ENCODE data around the gene MS4A8. TPM values are rescaled to one million over a fixed set of nuclear protein-coding genes. Genes with fewer than 3 reads are reported as not detected.
"Not testable (repeated sequence)": the region's sequence is repeated elsewhere in the genome, so short reads cannot be mapped to it uniquely, and the experiment has no call there.

Gene MS4A8
- not detected for polyA plus RNA-seq (2013, experiment 1 of 2)
- not detected for polyA plus RNA-seq (2013, experiment 2 of 2)

- no peak within 1 kb of the TSS for H2BK5ac ChIP-seq (ENCODE audit: low read length)
Measured at GRCh38 chr11:60699284-60699691, at the start of gene MS4A8. Gene MS4A8 (plus strand): TSS chr11:60699612. CDS start chr11:60700861, 1,249 bp downstream.

GRCh38 chr11:60657888-60658287, 41.5 kb upstream of the MS4A8 start:
- Histone ChIP-seq H3K27me3 (ENCODE audit: insufficient read depth, low read length, poor library complexity) (no peaks in the 10 kb centered on the region), H3K27ac (ENCODE audit: low read depth, low read length) (no peak overlapping the region), H3K4ac (ENCODE audit: low read depth, low read length) (no peak overlapping the region), H3K9ac (ENCODE audit: low read length) (no peak overlapping the region), H4K8ac (ENCODE audit: low read depth, low read length) (no peak overlapping the region), H3K79me2 (ENCODE audit: control insufficient read depth, insufficient read depth, low read length) (no peaks in the 10 kb centered on the region), H3K23ac (ENCODE audit: low read length) (no peak overlapping the region), H2BK5ac (ENCODE audit: low read length) (no peak overlapping the region), H3K56ac (ENCODE audit: low read length) (no peak overlapping the region), H3K4me3 (ENCODE audit: low read length) (no peak overlapping the region), H2AK5ac (ENCODE audit: low read length) (no peak overlapping the region), H4K5ac (ENCODE audit: low read length) (no peak overlapping the region), H3K79me1 (ENCODE audit: low read length) (no peaks in the 10 kb centered on the region), H2BK15ac (replicated peaks; ENCODE audit: low read depth) (no peak overlapping the region), H3K36me3 (ENCODE audit: control insufficient read depth, insufficient read depth, low read length) (no peaks in the 10 kb centered on the region), H2BK120ac (ENCODE audit: low read depth, low read length) (no peak overlapping the region), H3K4me2 (ENCODE audit: low read length) (no peak overlapping the region), H3K4me1 (ENCODE audit: control insufficient read depth, low read depth, low read length) (no peaks in the 10 kb centered on the region), H3K18ac (ENCODE audit: low read length) (no peak overlapping the region)
- DNase-seq, result peak; percentile 23
- WGBS (ENCODE audit: extremely low coverage, insufficient coverage, low lambda C conversion rate), result no CpG with 5 or more reads among the region's 4 CpGs

More at GRCh38 chr11:60699284-60699691, at the start of gene MS4A8:
- no peaks in the 10 kb centered on the region for H3K4me1 ChIP-seq (ENCODE audit: control insufficient read depth, low read depth, low read length)
- no peak within 1 kb of the TSS for H3K4me3 ChIP-seq (ENCODE audit: low read length)
- no peak within 1 kb of the TSS for H3K23ac ChIP-seq (ENCODE audit: low read length)
- H2AK5ac ChIP-seq (ENCODE audit: low read length), result no peak within 1 kb of the TSS
- no peak for DNase-seq
- no peaks in the 10 kb centered on the region for H3K27me3 ChIP-seq (ENCODE audit: insufficient read depth, low read length, poor library complexity)
- no peak within 1 kb of the TSS for H4K5ac ChIP-seq (ENCODE audit: low read length)
- no peak within 1 kb of the TSS for H2BK15ac ChIP-seq (replicated peaks; ENCODE audit: low read depth)
- H2BK120ac ChIP-seq (ENCODE audit: low read depth, low read length), result no peak within 1 kb of the TSS
- H3K36me3 ChIP-seq (ENCODE audit: control insufficient read depth, insufficient read depth, low read length), result no peaks in the 10 kb centered on the region
- H3K4ac ChIP-seq (ENCODE audit: low read depth, low read length), result no peak within 1 kb of the TSS
- no peaks in the 10 kb centered on the region for H3K79me2 ChIP-seq (ENCODE audit: control insufficient read depth, insufficient read depth, low read length)
- no peaks in the 10 kb centered on the region for H3K79me1 ChIP-seq (ENCODE audit: low read length)
- H3K9ac ChIP-seq (ENCODE audit: low read length), result no peak within 1 kb of the TSS
- no peak within 1 kb of the TSS for H3K56ac ChIP-seq (ENCODE audit: low read length)
- no peak within 1 kb of the TSS for H3K18ac ChIP-seq (ENCODE audit: low read length)
- H4K8ac ChIP-seq (ENCODE audit: low read depth, low read length), result no peak within 1 kb of the TSS
- no peak within 1 kb of the TSS for H3K27ac ChIP-seq (ENCODE audit: low read depth, low read length)
- no CpG with 5 or more reads among the region's 2 CpGs for WGBS (ENCODE audit: extremely low coverage, insufficient coverage, low lambda C conversion rate)
- no peak within 1 kb of the TSS for H3K4me2 ChIP-seq (ENCODE audit: low read length)

GRCh38 chr11:60658409-60658808, 41.0 kb upstream of the MS4A8 start:
- Histone ChIP-seq H3K4me1 (ENCODE audit: control insufficient read depth, low read depth, low read length) (no peaks in the 10 kb centered on the region), H3K79me1 (ENCODE audit: low read length) (no peaks in the 10 kb centered on the region), H3K4ac (ENCODE audit: low read depth, low read length) (no peak overlapping the region), H4K5ac (ENCODE audit: low read length) (no peak overlapping the region), H2BK5ac (ENCODE audit: low read length) (no peak overlapping the region), H3K56ac (ENCODE audit: low read length) (no peak overlapping the region), H2BK15ac (replicated peaks; ENCODE audit: low read depth) (no peak overlapping the region), H3K27ac (ENCODE audit: low read depth, low read length) (no peak overlapping the region), H3K4me2 (ENCODE audit: low read length) (no peak overlapping the region), H3K23ac (ENCODE audit: low read length) (no peak overlapping the region), H3K79me2 (ENCODE audit: control insufficient read depth, insufficient read depth, low read length) (no peaks in the 10 kb centered on the region), H2BK120ac (ENCODE audit: low read depth, low read length) (no peak overlapping the region), H3K18ac (ENCODE audit: low read length) (no peak overlapping the region), H3K27me3 (ENCODE audit: insufficient read depth, low read length, poor library complexity) (no peaks in the 10 kb centered on the region), H3K36me3 (ENCODE audit: control insufficient read depth, insufficient read depth, low read length) (no peaks in the 10 kb centered on the region), H4K8ac (ENCODE audit: low read depth, low read length) (no peak overlapping the region), H3K4me3 (ENCODE audit: low read length) (no peak overlapping the region), H2AK5ac (ENCODE audit: low read length) (no peak overlapping the region), H3K9ac (ENCODE audit: low read length) (no peak overlapping the region)
- no CpG with 5 or more reads among the region's 1 CpG for WGBS (ENCODE audit: extremely low coverage, insufficient coverage, low lambda C conversion rate)
- no peak for DNase-seq

GRCh38 chr11:60672255-60672654, 27.2 kb upstream of the MS4A8 start:
- Histone ChIP-seq H3K4me1 (ENCODE audit: control insufficient read depth, low read depth, low read length) (no peaks in the 10 kb centered on the region), H4K5ac (ENCODE audit: low read length) (no peak overlapping the region), H4K8ac (ENCODE audit: low read depth, low read length) (no peak overlapping the region), H3K79me1 (ENCODE audit: low read length) (no peaks in the 10 kb centered on the region), H2AK5ac (ENCODE audit: low read length) (no peak overlapping the region), H3K23ac (ENCODE audit: low read length) (no peak overlapping the region), H2BK120ac (ENCODE audit: low read depth, low read length) (no peak overlapping the region), H3K27ac (ENCODE audit: low read depth, low read length) (no peak overlapping the region), H3K18ac (ENCODE audit: low read length) (no peak overlapping the region), H2BK15ac (replicated peaks; ENCODE audit: low read depth) (no peak overlapping the region), H3K4me2 (ENCODE audit: low read length) (no peak overlapping the region), H3K9ac (ENCODE audit: low read length) (no peak overlapping the region), H2BK5ac (ENCODE audit: low read length) (no peak overlapping the region), H3K4me3 (ENCODE audit: low read length) (no peak overlapping the region), H3K4ac (ENCODE audit: low read depth, low read length) (no peak overlapping the region), H3K27me3 (ENCODE audit: insufficient read depth, low read length, poor library complexity) (no peaks in the 10 kb centered on the region), H3K56ac (ENCODE audit: low read length) (no peak overlapping the region), H3K36me3 (ENCODE audit: control insufficient read depth, insufficient read depth, low read length) (no peaks in the 10 kb centered on the region), H3K79me2 (ENCODE audit: control insufficient read depth, insufficient read depth, low read length) (no peaks in the 10 kb centered on the region)
- DNase-seq, result no peak
- WGBS (ENCODE audit: extremely low coverage, insufficient coverage, low lambda C conversion rate), result no CpG with 5 or more reads among the region's 3 CpGs

- DNase-seq; H2BK15ac ChIP-seq (replicated peaks; ENCODE audit: low read depth): not testable (repeated sequence)
- no CpG with 5 or more reads among the region's 2 CpGs for WGBS (ENCODE audit: extremely low coverage, insufficient coverage, low lambda C conversion rate)
Measured at GRCh38 chr11:60678231-60678630, 21.2 kb upstream of the MS4A8 start.

GRCh38 chr11:60679879-60680278, 19.5 kb upstream of the MS4A8 start:
- no peak overlapping the region for H3K4ac ChIP-seq (ENCODE audit: low read depth, low read length)
- no peak overlapping the region for H3K4me2 ChIP-seq (ENCODE audit: low read length)
- H3K4me3 ChIP-seq (ENCODE audit: low read length), result no peak overlapping the region
- H3K27me3 ChIP-seq (ENCODE audit: insufficient read depth, low read length, poor library complexity), result no peaks in the 10 kb centered on the region
- H3K27ac ChIP-seq (ENCODE audit: low read depth, low read length), result no peak overlapping the region
- H3K36me3 ChIP-seq (ENCODE audit: control insufficient read depth, insufficient read depth, low read length), result no peaks in the 10 kb centered on the region
- no peaks in the 10 kb centered on the region for H3K79me2 ChIP-seq (ENCODE audit: control insufficient read depth, insufficient read depth, low read length)
- H2BK120ac ChIP-seq (ENCODE audit: low read depth, low read length), result no peak overlapping the region
- H3K79me1 ChIP-seq (ENCODE audit: low read length), result no peaks in the 10 kb centered on the region
- H3K23ac ChIP-seq (ENCODE audit: low read length), result no peak overlapping the region
- no peak for DNase-seq
- H3K56ac ChIP-seq (ENCODE audit: low read length), result no peak overlapping the region
- no peak overlapping the region for H3K9ac ChIP-seq (ENCODE audit: low read length)
- H2BK5ac ChIP-seq (ENCODE audit: low read length), result no peak overlapping the region
- no peak overlapping the region for H2BK15ac ChIP-seq (replicated peaks; ENCODE audit: low read depth)
- no peak overlapping the region for H3K18ac ChIP-seq (ENCODE audit: low read length)
- no peaks in the 10 kb centered on the region for H3K4me1 ChIP-seq (ENCODE audit: control insufficient read depth, low read depth, low read length)
- no peak overlapping the region for H4K5ac ChIP-seq (ENCODE audit: low read length)
- no peak overlapping the region for H4K8ac ChIP-seq (ENCODE audit: low read depth, low read length)
- no peak overlapping the region for H2AK5ac ChIP-seq (ENCODE audit: low read length)

More at GRCh38 chr11:60678231-60678630, 21.2 kb upstream of the MS4A8 start:
- not testable (repeated sequence) for H3K23ac ChIP-seq (ENCODE audit: low read length); H2AK5ac ChIP-seq (ENCODE audit: low read length); H3K4me3 ChIP-seq (ENCODE audit: low read length); H3K79me1 ChIP-seq (ENCODE audit: low read length); H3K27me3 ChIP-seq (ENCODE audit: insufficient read depth, low read length, poor library complexity); H4K5ac ChIP-seq (ENCODE audit: low read length); H3K18ac ChIP-seq (ENCODE audit: low read length); H3K79me2 ChIP-seq (ENCODE audit: control insufficient read depth, insufficient read depth, low read length); H3K27ac ChIP-seq (ENCODE audit: low read depth, low read length); H3K4me1 ChIP-seq (ENCODE audit: control insufficient read depth, low read depth, low read length); H4K8ac ChIP-seq (ENCODE audit: low read depth, low read length); H3K56ac ChIP-seq (ENCODE audit: low read length); H2BK5ac ChIP-seq (ENCODE audit: low read length); H3K9ac ChIP-seq (ENCODE audit: low read length); H2BK120ac ChIP-seq (ENCODE audit: low read depth, low read length); H3K36me3 ChIP-seq (ENCODE audit: control insufficient read depth, insufficient read depth, low read length); H3K4ac ChIP-seq (ENCODE audit: low read depth, low read length); H3K4me2 ChIP-seq (ENCODE audit: low read length)
